KMS-11 (cell line): ENCODE data around the gene ULK2.
A peak's percentile ranks its signal among the peaks of the same experiment; 100 is the strongest.
"Not testable (repeated sequence)": the region's sequence is repeated elsewhere in the genome, so short reads cannot be mapped to it uniquely, and the experiment has no call there.

Experiments used
- H2AFZ ChIP-seq: fragments of 200-600 bp; sonication (generic); 2 replicates; pipeline ENCODE4 v1.6.1; 2016; ENCODE audit warnings: antibody characterized with exemption, mixed run types, low read depth
- H3K27ac ChIP-seq: fragments of 200-600 bp; sonication (generic); 2 replicates; pipeline ENCODE4 v1.6.1; 2016; ENCODE audit warnings: mild to moderate bottlenecking, mixed run types
- H3K27me3 ChIP-seq: fragments of 200-600 bp; sonication (generic); 2 replicates; pipeline ENCODE4 v1.6.1; 2017; ENCODE audit warnings: mild to moderate bottlenecking, low read depth, mixed run types, moderate library complexity; ENCODE audit not compliant: insufficient read depth
- H3K36me3 ChIP-seq: fragments of 200-600 bp; sonication (generic); 2 replicates; pipeline ENCODE4 v1.6.1; 2017; ENCODE audit warnings: mild to moderate bottlenecking, mixed run types; ENCODE audit not compliant: insufficient read depth
- H3K4me1 ChIP-seq: fragments of 200-600 bp; sonication (generic); 2 replicates; pipeline ENCODE4 v1.6.1; 2016; ENCODE audit warnings: mild to moderate bottlenecking, low read depth, mixed run types; ENCODE audit not compliant: poor library complexity, severe bottlenecking
- H3K4me2 ChIP-seq: fragments of 200-600 bp; sonication (generic); 2 replicates; pipeline ENCODE4 v1.7.0; 2016; ENCODE audit warnings: mild to moderate bottlenecking, mixed run types
- H3K4me3 ChIP-seq: fragments of 200-600 bp; sonication (generic); IDR thresholded peaks from 2 replicates; pipeline ENCODE4 v1.6.1; 2017; ENCODE audit warnings: low read depth, low read length, mixed read lengths; ENCODE audit not compliant: insufficient read depth
- H3K79me2 ChIP-seq: fragments of 200-600 bp; sonication (generic); 2 replicates; pipeline ENCODE4 v1.6.1; 2016; ENCODE audit warnings: low read depth, mixed run types; ENCODE audit not compliant: insufficient read depth
- H3K9ac ChIP-seq: fragments of 200-600 bp; sonication (generic); 2 replicates; pipeline ENCODE4 v1.6.1; 2016; ENCODE audit warnings: mild to moderate bottlenecking, mixed run types
- H4K20me1 ChIP-seq: fragments of 200-600 bp; sonication (generic); 2 replicates; pipeline ENCODE4 v1.6.1; 2016; ENCODE audit warnings: mild to moderate bottlenecking, mixed run types; ENCODE audit not compliant: insufficient read depth
- TF ChIP-seq, protein P1 (sequence below): fragments of 200-600 bp; sonication (generic); conservative IDR thresholded peaks from 2 replicates; pipeline ENCODE4 v1.6.1; 2017; ENCODE audit warnings: low read depth, mild to moderate bottlenecking, antibody characterized with exemption, low read length, moderate library complexity, mixed read lengths

Gene ULK2

DNA sequence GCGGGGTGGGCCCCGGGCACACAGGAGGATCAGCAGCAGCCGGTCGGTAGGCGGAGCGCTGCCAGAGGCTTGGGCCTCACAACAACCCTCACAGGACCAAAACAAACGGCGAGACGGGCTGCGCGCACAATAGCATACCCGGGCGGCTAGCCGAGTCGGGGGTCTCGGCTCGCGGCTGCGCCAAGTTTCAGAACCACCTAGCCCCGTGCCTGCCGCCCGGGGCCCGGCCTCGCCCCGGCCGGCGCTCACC is 732 bp downstream of the ULK2 start:
- Histone ChIP-seq H3K4me3 (no peak overlapping the region), H3K9ac (peak overlapping the region; percentile 74), H3K79me2 (no peaks in the 10 kb centered on the region), H4K20me1 (no peaks in the 10 kb centered on the region), H3K4me2 (peak overlapping the region; percentile 78), H3K36me3 (no peaks in the 10 kb centered on the region), H3K27me3 (no peaks in the 10 kb centered on the region), H2AFZ (peak overlapping the region; percentile 86), H3K27ac (peak overlapping the region; percentile 63), H3K4me1 (peaks cover 7% of the 10 kb centered on the region)
- TF ChIP-seq, protein P1, sequence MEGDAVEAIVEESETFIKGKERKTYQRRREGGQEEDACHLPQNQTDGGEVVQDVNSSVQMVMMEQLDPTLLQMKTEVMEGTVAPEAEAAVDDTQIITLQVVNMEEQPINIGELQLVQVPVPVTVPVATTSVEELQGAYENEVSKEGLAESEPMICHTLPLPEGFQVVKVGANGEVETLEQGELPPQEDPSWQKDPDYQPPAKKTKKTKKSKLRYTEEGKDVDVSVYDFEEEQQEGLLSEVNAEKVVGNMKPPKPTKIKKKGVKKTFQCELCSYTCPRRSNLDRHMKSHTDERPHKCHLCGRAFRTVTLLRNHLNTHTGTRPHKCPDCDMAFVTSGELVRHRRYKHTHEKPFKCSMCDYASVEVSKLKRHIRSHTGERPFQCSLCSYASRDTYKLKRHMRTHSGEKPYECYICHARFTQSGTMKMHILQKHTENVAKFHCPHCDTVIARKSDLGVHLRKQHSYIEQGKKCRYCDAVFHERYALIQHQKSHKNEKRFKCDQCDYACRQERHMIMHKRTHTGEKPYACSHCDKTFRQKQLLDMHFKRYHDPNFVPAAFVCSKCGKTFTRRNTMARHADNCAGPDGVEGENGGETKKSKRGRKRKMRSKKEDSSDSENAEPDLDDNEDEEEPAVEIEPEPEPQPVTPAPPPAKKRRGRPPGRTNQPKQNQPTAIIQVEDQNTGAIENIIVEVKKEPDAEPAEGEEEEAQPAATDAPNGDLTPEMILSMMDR = no peak

DNA sequence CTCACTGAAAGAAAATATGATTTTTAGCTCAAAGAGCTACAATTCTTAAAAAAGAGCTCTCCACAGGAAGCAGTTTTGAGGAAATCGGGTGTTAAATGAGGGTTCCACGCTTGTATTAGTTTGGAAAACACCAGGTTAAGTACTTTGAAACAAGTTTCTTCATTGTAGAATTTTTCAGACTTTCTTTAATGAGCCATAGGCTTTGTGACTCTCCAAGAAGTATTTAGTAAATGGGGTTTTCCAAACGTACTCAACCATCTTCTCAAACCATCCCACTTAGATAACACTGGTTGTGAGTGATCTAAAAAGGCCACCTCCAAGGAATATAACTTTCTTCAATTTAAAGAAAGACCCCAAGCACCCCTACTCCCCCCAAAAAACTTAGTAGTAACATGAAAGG is 2.7 kb downstream of the ULK2 start:
- H3K79me2 ChIP-seq = no peaks in the 10 kb centered on the region
- H3K27ac ChIP-seq = no peak overlapping the region
- H2AFZ ChIP-seq = no peak overlapping the region
- H3K4me2 ChIP-seq = no peak overlapping the region
- H3K27me3 ChIP-seq = no peaks in the 10 kb centered on the region
- TF ChIP-seq, protein P1 = no peak
- no peaks in the 10 kb centered on the region for H4K20me1 ChIP-seq
- no peak overlapping the region for H3K9ac ChIP-seq
- no peak overlapping the region for H3K4me3 ChIP-seq
- H3K36me3 ChIP-seq = no peaks in the 10 kb centered on the region
- H3K4me1 ChIP-seq = peaks cover 7% of the 10 kb centered on the region

DNA sequence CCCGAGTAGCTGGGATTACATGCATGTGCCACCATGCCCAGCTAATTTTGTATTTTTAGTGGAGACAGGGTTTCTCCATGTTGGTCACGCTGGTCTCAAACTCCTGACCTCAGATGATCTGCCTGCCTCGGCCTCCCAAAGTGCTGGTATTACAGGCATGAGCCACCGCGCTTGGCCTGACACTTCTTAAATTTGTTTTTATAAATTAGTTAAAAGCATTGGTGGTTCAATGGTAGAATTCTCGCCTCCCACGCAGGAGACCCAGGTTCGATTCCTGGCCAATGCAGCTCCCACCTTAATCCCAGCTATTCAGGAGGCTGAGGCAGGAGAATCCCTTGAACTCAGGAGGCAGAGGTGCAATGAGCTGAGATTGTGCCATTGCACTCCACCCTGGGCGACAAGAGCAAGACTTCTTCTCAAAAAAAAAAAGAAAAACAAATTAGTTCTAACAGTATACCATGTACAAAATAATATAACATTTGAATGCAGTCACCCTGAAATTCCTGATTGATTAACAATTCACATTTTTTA is 7.0 kb downstream of the ULK2 start:
- H2AFZ ChIP-seq, H3K9ac ChIP-seq, H3K79me2 ChIP-seq, H4K20me1 ChIP-seq, H3K4me2 ChIP-seq, H3K27me3 ChIP-seq, H3K4me1 ChIP-seq, H3K36me3 ChIP-seq, H3K4me3 ChIP-seq, H3K27ac ChIP-seq: not testable (repeated sequence)

DNA sequence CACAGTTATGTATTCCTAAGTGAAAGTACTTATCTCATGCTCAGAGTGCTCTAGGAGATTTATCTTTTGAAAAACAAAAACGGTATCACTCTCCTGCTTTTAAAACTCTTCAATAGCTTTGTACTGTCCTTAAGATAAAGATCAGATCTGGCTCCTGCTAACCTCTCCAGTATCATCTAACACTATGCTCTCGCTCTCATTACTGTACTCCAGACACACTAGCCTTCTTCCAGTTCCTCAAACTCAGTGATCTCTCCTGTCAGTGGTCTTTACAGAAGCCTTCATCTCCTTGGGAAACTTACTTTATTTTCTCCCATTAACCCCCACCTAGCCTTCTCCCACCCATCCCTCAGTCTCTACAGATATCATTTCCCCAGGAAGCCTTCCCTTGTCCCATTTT is 10.1 kb downstream of the ULK2 start:
- no peaks in the 10 kb centered on the region for H3K79me2 ChIP-seq
- TF ChIP-seq, protein P1 = no peak
- H2AFZ ChIP-seq = no peak overlapping the region
- H4K20me1 ChIP-seq = no peaks in the 10 kb centered on the region
- no peak overlapping the region for H3K4me3 ChIP-seq
- no peak overlapping the region for H3K4me2 ChIP-seq
- no peak overlapping the region for H3K9ac ChIP-seq
- H3K4me1 ChIP-seq = no peaks in the 10 kb centered on the region
- H3K27ac ChIP-seq = no peak overlapping the region
- no peaks in the 10 kb centered on the region for H3K27me3 ChIP-seq
- H3K36me3 ChIP-seq = no peaks in the 10 kb centered on the region

DNA sequence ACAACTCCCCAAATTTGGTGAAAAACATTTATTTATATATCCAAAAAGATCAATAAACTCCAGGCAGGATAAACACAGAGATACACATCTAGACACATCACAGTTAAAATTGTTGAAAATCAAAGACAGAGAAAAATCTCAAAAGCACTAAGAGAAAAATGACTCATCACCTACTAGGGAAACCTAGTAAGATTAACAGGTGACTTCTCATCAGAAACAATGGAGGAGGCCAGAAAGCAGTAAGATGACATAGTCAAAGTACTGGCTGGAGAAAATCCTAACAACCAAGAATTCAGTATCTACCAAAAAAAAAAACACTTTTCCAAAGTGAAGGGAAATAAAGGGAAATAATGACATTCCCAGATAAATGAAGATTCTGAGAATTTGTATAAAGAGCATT is 33.8 kb downstream of the ULK2 start:
- Histone ChIP-seq H3K4me1 (no peaks in the 10 kb centered on the region), H3K27me3 (no peaks in the 10 kb centered on the region), H3K79me2 (no peaks in the 10 kb centered on the region), H2AFZ (no peak overlapping the region), H3K36me3 (no peaks in the 10 kb centered on the region), H3K27ac (no peak overlapping the region), H4K20me1 (no peaks in the 10 kb centered on the region), H3K4me2 (no peak overlapping the region), H3K4me3 (no peak overlapping the region), H3K9ac (no peak overlapping the region)
- TF ChIP-seq, protein P1 = no peak
